SK-N-SH (cell line): ENCODE results near the gene ARHGAP8.

Source experiments
- CTCF ChIP-seq: fragments of 200-600 bp; sonication (generic); IDR thresholded peaks from 2 replicates; pipeline ENCODE4 v1.6.1; 2017; ENCODE audit warnings: antibody characterized with exemption, mild to moderate bottlenecking, moderate library complexity
- ELF1 ChIP-seq: IDR thresholded peaks from 2 replicates; pipeline ENCODE4 v1.4.0; 2012
- EP300 ChIP-seq, 2 experiments: IDR thresholded peaks; 2 replicates each; pipeline versions ENCODE4 v1.4.0 to v1.6.1; 2012; ENCODE audit warnings: borderline replicate concordance in 1 of 2, low read depth in 1 of 2, low read length in 1 of 2
- GABPA ChIP-seq: IDR thresholded peaks from 2 replicates; pipeline ENCODE4 v1.4.0; 2012; ENCODE audit warnings: low read depth, mild to moderate bottlenecking
- RAD21 ChIP-seq: IDR thresholded peaks from 2 replicates; pipeline ENCODE4 v1.6.1; 2012; ENCODE audit warnings: mild to moderate bottlenecking, low read length
- RFX5 ChIP-seq: IDR thresholded peaks from 2 replicates; pipeline ENCODE4 v1.6.1; 2012; ENCODE audit warnings: mild to moderate bottlenecking, improper control_type of control experiment, low read length
- SIN3A ChIP-seq: IDR thresholded peaks from 2 replicates; pipeline ENCODE4 v1.6.1; 2012; ENCODE audit warnings: low read depth, mild to moderate bottlenecking, low read length, moderate library complexity, borderline replicate concordance
- TAF1 ChIP-seq: IDR thresholded peaks from 2 replicates; pipeline ENCODE4 v1.6.1; 2012; ENCODE audit warnings: low read depth, mild to moderate bottlenecking, low read length, moderate library complexity, borderline replicate concordance
- YY1 ChIP-seq: IDR thresholded peaks from 2 replicates; pipeline ENCODE4 v1.4.0; 2012; ENCODE audit warnings: low read depth, mild to moderate bottlenecking
- TF ChIP-seq, protein P1 (sequence below): fragments of 150-350 bp; IDR thresholded peaks from 2 replicates; pipeline ENCODE4 v1.6.1; 2017; ENCODE audit warnings: antibody characterized with exemption, low read length, low read depth, borderline replicate concordance

GRCh38 chr22:44730022-44730393 lies 22.4 kb upstream of the ARHGAP8 start:
- TF ChIP-seq RAD21 (no peak), GABPA (no peak), ELF1 (no peak), SIN3A (no peak), CTCF (no peak), RFX5 (no peak), YY1 (no peak), EP300 (IDR thresholded peaks at IDR 0.05; ENCODE audit: borderline replicate concordance in 1 of 2, low read depth in 1 of 2, low read length in 1 of 2) (no peak), TAF1 (no peak)
- TF ChIP-seq, protein P1, sequence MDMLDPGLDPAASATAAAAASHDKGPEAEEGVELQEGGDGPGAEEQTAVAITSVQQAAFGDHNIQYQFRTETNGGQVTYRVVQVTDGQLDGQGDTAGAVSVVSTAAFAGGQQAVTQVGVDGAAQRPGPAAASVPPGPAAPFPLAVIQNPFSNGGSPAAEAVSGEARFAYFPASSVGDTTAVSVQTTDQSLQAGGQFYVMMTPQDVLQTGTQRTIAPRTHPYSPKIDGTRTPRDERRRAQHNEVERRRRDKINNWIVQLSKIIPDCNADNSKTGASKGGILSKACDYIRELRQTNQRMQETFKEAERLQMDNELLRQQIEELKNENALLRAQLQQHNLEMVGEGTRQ: no peak
